NT2/D1 (cell line): ENCODE measurements around the gene OPN4.

Experiments
- DNase-seq: peaks from one replicate; pipeline ENCODE4 v3.0.0-alpha.2; 2011; ENCODE audit warnings: low read depth, low spot score
- H3K27me3 ChIP-seq: 2 replicates; pipeline ENCODE4 v1.6.0; 2011; ENCODE audit warnings: mild to moderate bottlenecking; ENCODE audit not compliant: insufficient read length, insufficient read depth
- H3K36me3 ChIP-seq: 2 replicates; pipeline ENCODE4 v1.6.1; 2011; ENCODE audit warnings: mild to moderate bottlenecking, low read length, mixed read lengths; ENCODE audit not compliant: insufficient read depth, insufficient read length
- H3K4me1 ChIP-seq: 2 replicates; pipeline ENCODE4 v1.5.1; 2011; ENCODE audit not compliant: insufficient read depth, insufficient read length
- H3K4me3 ChIP-seq: 2 replicates; pipeline ENCODE4 v1.5.1; 2011; ENCODE audit warnings: low read depth; ENCODE audit not compliant: insufficient read length
- H3K9ac ChIP-seq: 2 replicates; pipeline ENCODE4 v1.6.0; 2011; ENCODE audit warnings: low read depth; ENCODE audit not compliant: insufficient read length
- H3K9me3 ChIP-seq: 2 replicates; pipeline ENCODE4 v1.5.1; 2011; ENCODE audit warnings: mild to moderate bottlenecking, low read length; ENCODE audit not compliant: insufficient read depth
- SUZ12 ChIP-seq: IDR thresholded peaks from 2 replicates; pipeline ENCODE4 v1.6.1; 2011; ENCODE audit not compliant: insufficient read length, insufficient read depth; ENCODE audit errors: extremely low read depth
- YY1 ChIP-seq: IDR thresholded peaks from 2 replicates; pipeline ENCODE4 v1.6.1; 2011; ENCODE audit not compliant: insufficient read length, insufficient read depth
- ZNF274 ChIP-seq: IDR thresholded peaks from 2 replicates; pipeline ENCODE4 v1.6.1; 2011; ENCODE audit warnings: mild to moderate bottlenecking, low read depth, low read length

The OPN4 gene

DNA sequence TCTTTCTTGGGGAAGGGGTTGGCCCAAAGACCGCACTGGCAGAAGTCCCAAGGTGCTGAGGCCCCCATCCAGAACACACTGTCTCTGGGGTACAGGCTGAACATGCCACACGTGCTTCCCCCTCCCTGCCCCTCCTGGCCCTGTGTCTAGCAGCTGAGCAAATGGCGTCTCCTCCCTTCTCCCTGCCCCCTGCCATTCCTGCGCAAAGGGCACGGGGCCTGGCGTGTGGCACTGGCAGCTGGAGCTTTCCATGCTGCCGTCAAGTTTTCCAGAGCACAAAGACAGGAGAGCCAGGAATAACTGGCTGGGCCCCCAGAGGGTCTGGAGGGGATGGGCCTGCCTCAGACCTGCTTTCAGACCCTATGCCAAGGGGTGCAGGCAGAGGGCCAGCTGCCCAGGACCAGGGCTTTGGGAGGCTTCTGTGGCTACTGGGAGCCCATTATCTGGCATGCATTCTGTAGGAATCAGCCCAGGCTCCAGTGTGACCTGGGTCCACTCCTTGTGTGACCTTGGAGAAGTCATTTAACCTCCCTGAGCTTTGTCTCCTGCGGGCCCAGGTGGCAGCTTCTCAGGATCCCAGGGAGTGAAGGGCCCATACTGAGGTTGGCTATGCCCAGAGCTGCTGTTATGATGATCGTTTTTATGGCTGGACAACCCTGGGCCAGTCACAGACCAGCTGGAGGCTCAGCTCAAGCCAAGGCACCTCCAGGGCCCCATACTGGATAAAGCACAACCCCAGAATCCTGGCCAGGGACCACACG, 13.3 kb downstream of the OPN4 start:
- DNase-seq: no peak
- Histone ChIP-seq H3K9ac (no peak overlapping the region), H3K4me1 (peaks cover 36% of the 10 kb centered on the region), H3K36me3 (no peaks in the 10 kb centered on the region), H3K27me3 (no peaks in the 10 kb centered on the region), H3K9me3 (no peaks in the 10 kb centered on the region), H3K4me3 (no peak overlapping the region)
- TF ChIP-seq YY1: no peak
- TF ChIP-seq SUZ12: no peak
- TF ChIP-seq ZNF274: no peak

DNA sequence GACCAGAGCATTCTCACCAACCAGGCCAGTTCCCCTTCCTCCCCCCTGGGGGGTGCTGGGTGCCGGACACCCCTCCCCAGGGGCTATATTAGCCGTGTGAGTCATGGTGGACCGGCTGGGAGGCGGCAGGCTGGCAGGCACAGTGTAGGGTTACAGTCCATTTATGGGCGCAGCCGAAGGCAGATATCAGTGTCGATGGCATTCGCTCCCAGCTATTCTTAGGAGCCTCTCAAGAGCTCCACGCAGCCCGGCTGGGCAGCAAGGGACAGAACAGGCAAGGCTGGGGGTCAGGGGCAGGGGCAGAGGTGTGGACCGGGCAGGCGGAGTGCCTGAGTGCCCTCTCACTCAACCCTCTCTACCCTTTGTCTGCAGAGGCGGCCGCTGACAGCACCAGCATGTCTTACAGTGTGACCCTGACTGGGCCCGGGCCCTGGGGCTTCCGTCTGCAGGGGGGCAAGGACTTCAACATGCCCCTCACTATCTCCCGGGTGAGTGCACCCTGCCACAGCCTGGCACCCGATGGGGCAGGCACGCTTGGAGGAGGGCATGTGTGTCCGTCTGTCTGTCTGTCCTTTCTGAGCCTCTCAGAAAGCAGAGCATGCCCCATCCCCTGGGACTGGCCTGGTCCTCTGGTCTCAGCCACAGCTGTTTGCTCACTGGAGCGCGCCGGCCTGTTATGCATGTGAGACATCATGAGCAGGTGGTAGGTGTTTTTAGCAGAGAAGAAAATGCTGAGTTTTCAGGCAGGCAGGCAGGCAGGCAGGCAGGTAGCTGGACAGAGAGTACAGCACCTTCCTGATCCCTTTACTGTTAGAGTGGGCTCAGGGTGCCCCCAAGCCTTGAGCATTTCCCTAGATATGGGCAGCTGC, 14.2 kb downstream of the OPN4 start, which contains the start of gene LDB3:
Gene LDB3, plus strand, starts transcription at position 215 of the 869 bp plus-strand sequence. Its CDS starts 181 bp downstream, at position 396.
- Histone ChIP-seq H3K9me3 (no peaks in the 10 kb centered on the region), H3K27me3 (no peaks in the 10 kb centered on the region), H3K4me1 (peaks cover 44% of the 10 kb centered on the region), H3K36me3 (no peaks in the 10 kb centered on the region), H3K4me3 (no peak within 1 kb of the TSS), H3K9ac (peak within 1 kb of the TSS; percentile 42)
- TF ChIP-seq SUZ12 (no peak), ZNF274 (no peak), YY1 (no peak)
- DNase-seq: no peak

GRCh38 chr10:86670290-86670811, 16.0 kb downstream of the OPN4 start:
- TF ChIP-seq SUZ12 (no peak), YY1 (no peak), ZNF274 (no peak)
- peaks cover 32% of the 10 kb centered on the region for H3K4me1 ChIP-seq
- H3K4me3 ChIP-seq: no peak overlapping the region
- no peak overlapping the region for H3K9ac ChIP-seq
- DNase-seq: no peak
- H3K27me3 ChIP-seq: no peaks in the 10 kb centered on the region
- no peaks in the 10 kb centered on the region for H3K36me3 ChIP-seq
- no peaks in the 10 kb centered on the region for H3K9me3 ChIP-seq

GRCh38 chr10:86670876-86671275, 16.5 kb downstream of the OPN4 start:
- DNase-seq: no peak
- H3K4me3 ChIP-seq: no peak overlapping the region
- peaks cover 27% of the 10 kb centered on the region for H3K4me1 ChIP-seq
- TF ChIP-seq SUZ12 (no peak), YY1 (no peak)
- no peaks in the 10 kb centered on the region for H3K27me3 ChIP-seq
- H3K9me3 ChIP-seq: no peaks in the 10 kb centered on the region
- H3K36me3 ChIP-seq: no peaks in the 10 kb centered on the region
- H3K9ac ChIP-seq: no peak overlapping the region

- no peaks in the 10 kb centered on the region for H3K9me3 ChIP-seq
- H3K36me3 ChIP-seq: no peaks in the 10 kb centered on the region
- H3K4me3 ChIP-seq: no peak overlapping the region
- peak overlapping the region; percentile 32 for H3K9ac ChIP-seq
- H3K27me3 ChIP-seq: no peaks in the 10 kb centered on the region
- TF ChIP-seq SUZ12 (no peak), YY1 (no peak), ZNF274 (no peak)
- DNase-seq: no peak
- H3K4me1 ChIP-seq: peaks cover 25% of the 10 kb centered on the region
Observed at GRCh38 chr10:86671419-86671818, 17.1 kb downstream of the OPN4 start.

- no peak for TF ChIP-seq ZNF274
- no peak for TF ChIP-seq SUZ12
- TF ChIP-seq YY1: no peak
- Histone ChIP-seq H3K9ac (no peak overlapping the region), H3K9me3 (no peaks in the 10 kb centered on the region), H3K4me1 (peaks cover 25% of the 10 kb centered on the region), H3K27me3 (no peaks in the 10 kb centered on the region), H3K36me3 (no peaks in the 10 kb centered on the region), H3K4me3 (no peak overlapping the region)
- DNase-seq: no peak
Observed at GRCh38 chr10:86671985-86672710, 17.8 kb downstream of the OPN4 start.
